SU-DHL-6 (cell line): ENCODE data around the gene CDK13.

Source experiments
- H2AFZ ChIP-seq: fragments of 200-600 bp; sonication (generic); 2 replicates; pipeline ENCODE4 v1.6.1; 2014; ENCODE audit warnings: low read depth, mild to moderate bottlenecking, moderate library complexity, mixed read lengths, antibody characterized with exemption, low read length; ENCODE audit not compliant: severe bottlenecking
- H3F3A ChIP-seq: fragments of 200-600 bp; shearing (Covaris generic); 2 replicates; pipeline ENCODE4 v1.6.0; 2016; ENCODE audit warnings: antibody characterized with exemption, mild to moderate bottlenecking; ENCODE audit not compliant: insufficient read depth
- H3K27ac ChIP-seq: fragments of 200-600 bp; sonication (generic); 2 replicates; pipeline ENCODE4 v1.5.1; 2016; ENCODE audit warnings: low read depth, mild to moderate bottlenecking, low read length, moderate library complexity, mixed read lengths
- H3K27me3 ChIP-seq: fragments of 200-600 bp; sonication (generic), shearing (Covaris generic); 2 replicates; pipeline ENCODE4 v1.6.0; 2014; ENCODE audit warnings: mild to moderate bottlenecking, low read length
- H3K36me3 ChIP-seq: fragments of 200-600 bp; sonication (generic); 2 replicates; pipeline ENCODE4 v1.6.1; 2014; ENCODE audit warnings: mild to moderate bottlenecking, low read length, mixed read lengths
- H3K4me2 ChIP-seq: fragments of 300-600, 200-600 bp; shearing (Covaris generic), sonication (generic); 2 replicates; pipeline ENCODE4 v1.6.0; 2014; ENCODE audit warnings: low read length, low read depth, mild to moderate bottlenecking; ENCODE audit not compliant: poor library complexity, severe bottlenecking
- H3K4me3 ChIP-seq: fragments of 200-600 bp; sonication (generic); 2 replicates; pipeline ENCODE4 v1.5.1; 2014; ENCODE audit warnings: antibody characterized with exemption, low read length, mild to moderate bottlenecking, mixed read lengths; ENCODE audit not compliant: insufficient read depth, poor library complexity, severe bottlenecking
- H3K79me2 ChIP-seq: fragments of 200-600 bp; sonication (generic); 2 replicates; pipeline ENCODE4 v1.6.1; 2014; ENCODE audit warnings: mild to moderate bottlenecking, low read length, moderate library complexity; ENCODE audit not compliant: insufficient read depth
- H3K9ac ChIP-seq: fragments of 200-600 bp; sonication (generic); 2 replicates; pipeline ENCODE4 v1.7.0; 2014; ENCODE audit warnings: mild to moderate bottlenecking, low read length
- H3K9me2 ChIP-seq: fragments of 200-600 bp; sonication (generic); replicated peaks from 2 replicates; pipeline ENCODE4 v1.6.1; 2014; ENCODE audit warnings: low read length; ENCODE audit not compliant: insufficient read depth
- H3K9me3 ChIP-seq: fragments of 200-600 bp; sonication (generic); 2 replicates; pipeline ENCODE4 v1.6.1; 2014; ENCODE audit warnings: low read length, mixed read lengths; ENCODE audit not compliant: insufficient read depth
- H4K20me1 ChIP-seq: fragments of 200-600 bp; sonication (generic); 2 replicates; pipeline ENCODE4 v1.6.1; 2014; ENCODE audit warnings: low read depth, mild to moderate bottlenecking, antibody characterized with exemption, low read length, moderate library complexity, mixed read lengths
- EZH2phosphoT487 ChIP-seq: fragments of 200-600 bp; sonication (generic), shearing (Covaris generic); conservative IDR thresholded peaks from 2 replicates; pipeline ENCODE4 v1.6.1; 2018; ENCODE audit warnings: mild to moderate bottlenecking, antibody characterized with exemption, low read length, moderate library complexity, mixed read lengths
- TF ChIP-seq, protein P1 (sequence below): fragments of 200-600 bp; sonication (generic); IDR thresholded peaks from one replicate; pipeline ENCODE4 v1.5.1; 2017; ENCODE audit warnings: antibody characterized with exemption, mild to moderate bottlenecking, low read length, moderate library complexity; ENCODE audit not compliant: insufficient read depth, poor library complexity, severe bottlenecking

The CDK13 gene

DNA sequence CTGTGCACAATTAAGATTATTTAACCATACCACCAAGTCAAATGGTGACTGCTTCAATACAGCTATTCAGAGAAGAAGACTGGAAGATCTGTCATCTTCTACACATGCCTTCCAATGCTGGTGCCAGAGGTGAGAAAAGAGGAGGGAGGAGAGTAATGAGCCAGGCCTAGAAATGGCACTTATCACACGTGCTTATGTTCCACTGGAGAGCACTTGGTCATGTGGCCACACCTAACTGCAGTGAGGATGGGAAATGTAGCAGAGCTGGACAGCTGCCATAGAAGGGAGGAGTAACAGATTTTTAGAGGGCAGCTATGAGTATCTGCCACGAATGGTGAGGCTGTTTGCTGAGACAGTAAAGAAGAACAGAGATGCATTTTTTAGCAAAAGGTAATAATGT, 107.2 kb downstream of the CDK13 start:
- Histone ChIP-seq H3K4me2 (no peak overlapping the region), H3K9ac (no peak overlapping the region), H3K27ac (no peak overlapping the region), H4K20me1 (no peaks in the 10 kb centered on the region), H3K36me3 (no peaks in the 10 kb centered on the region), H3K27me3 (no peaks in the 10 kb centered on the region), H3K4me3 (no peak overlapping the region), H3F3A (0 out of 2 replicates have a peak, but pooled peaks cover 3% of the 10 kb centered on the region), H3K9me3 (no peaks in the 10 kb centered on the region), H2AFZ (no peak overlapping the region), H3K79me2 (no peaks in the 10 kb centered on the region), H3K9me2 (no peaks in the 10 kb centered on the region)
- TF ChIP-seq, protein P1, sequence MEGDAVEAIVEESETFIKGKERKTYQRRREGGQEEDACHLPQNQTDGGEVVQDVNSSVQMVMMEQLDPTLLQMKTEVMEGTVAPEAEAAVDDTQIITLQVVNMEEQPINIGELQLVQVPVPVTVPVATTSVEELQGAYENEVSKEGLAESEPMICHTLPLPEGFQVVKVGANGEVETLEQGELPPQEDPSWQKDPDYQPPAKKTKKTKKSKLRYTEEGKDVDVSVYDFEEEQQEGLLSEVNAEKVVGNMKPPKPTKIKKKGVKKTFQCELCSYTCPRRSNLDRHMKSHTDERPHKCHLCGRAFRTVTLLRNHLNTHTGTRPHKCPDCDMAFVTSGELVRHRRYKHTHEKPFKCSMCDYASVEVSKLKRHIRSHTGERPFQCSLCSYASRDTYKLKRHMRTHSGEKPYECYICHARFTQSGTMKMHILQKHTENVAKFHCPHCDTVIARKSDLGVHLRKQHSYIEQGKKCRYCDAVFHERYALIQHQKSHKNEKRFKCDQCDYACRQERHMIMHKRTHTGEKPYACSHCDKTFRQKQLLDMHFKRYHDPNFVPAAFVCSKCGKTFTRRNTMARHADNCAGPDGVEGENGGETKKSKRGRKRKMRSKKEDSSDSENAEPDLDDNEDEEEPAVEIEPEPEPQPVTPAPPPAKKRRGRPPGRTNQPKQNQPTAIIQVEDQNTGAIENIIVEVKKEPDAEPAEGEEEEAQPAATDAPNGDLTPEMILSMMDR = no peak
- TF ChIP-seq EZH2phosphoT487 = no peak

DNA sequence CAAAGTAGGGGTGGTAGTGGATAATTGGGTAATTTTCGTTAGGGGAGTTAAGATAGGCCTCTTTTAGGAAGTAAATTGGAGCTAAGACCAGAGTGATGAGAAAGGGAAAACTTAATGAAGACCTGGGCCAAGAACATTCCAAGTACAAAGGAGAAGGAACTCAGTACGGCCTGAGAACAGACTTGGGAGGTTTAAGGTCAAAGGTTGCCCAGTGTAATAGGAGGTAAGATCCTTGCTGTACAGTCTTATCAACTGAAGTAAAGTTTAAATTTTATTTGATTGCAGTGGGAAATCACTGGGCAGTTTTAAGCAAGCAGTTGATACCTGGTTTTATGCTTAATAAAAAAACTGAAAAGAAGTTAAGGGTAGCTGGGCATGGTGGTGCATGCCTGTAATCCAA, 108.0 kb downstream of the CDK13 start:
- peaks cover 5% of the 10 kb centered on the region for H3K36me3 ChIP-seq
- no peak overlapping the region for H3K4me2 ChIP-seq
- no peak overlapping the region for H3K27ac ChIP-seq

DNA sequence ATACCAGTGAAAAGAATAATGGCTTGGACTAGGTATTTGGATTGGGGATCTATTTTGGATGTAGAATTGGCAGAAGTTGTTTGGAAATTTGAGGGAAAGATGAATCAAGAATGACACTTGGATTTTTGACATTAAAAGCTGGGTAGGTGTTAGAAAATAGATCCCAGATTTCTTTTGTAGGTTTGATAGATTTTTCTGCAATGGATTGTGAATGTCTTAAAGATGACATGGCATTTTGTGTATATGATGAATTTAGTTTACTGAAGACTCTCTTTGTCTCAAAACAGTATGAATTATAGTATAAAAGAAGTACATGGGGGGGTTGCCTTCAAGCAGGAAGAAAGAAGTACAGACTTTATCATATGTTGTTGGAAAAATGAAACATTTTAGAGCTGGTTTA, 108.6 kb downstream of the CDK13 start:
- Histone ChIP-seq H3K36me3 (peaks cover 7% of the 10 kb centered on the region), H3K79me2 (no peaks in the 10 kb centered on the region), H3K9ac (no peak overlapping the region), H3F3A (0 out of 2 replicates have a peak, but pooled peaks cover 3% of the 10 kb centered on the region), H3K9me3 (no peaks in the 10 kb centered on the region), H3K27ac (no peak overlapping the region), H3K27me3 (no peaks in the 10 kb centered on the region), H3K4me2 (no peak overlapping the region), H4K20me1 (no peaks in the 10 kb centered on the region), H2AFZ (no peak overlapping the region), H3K9me2 (no peaks in the 10 kb centered on the region), H3K4me3 (no peak overlapping the region)
- TF ChIP-seq, protein P1 = no peak
- TF ChIP-seq EZH2phosphoT487 = no peak

More for the DNA sequence above, 108.0 kb downstream of the CDK13 start:
- no peaks in the 10 kb centered on the region for H3K27me3 ChIP-seq
- H2AFZ ChIP-seq = no peak overlapping the region
- H3K9me3 ChIP-seq = no peaks in the 10 kb centered on the region
- no peak overlapping the region for H3K9ac ChIP-seq
- 0 out of 2 replicates have a peak, but pooled peaks cover 3% of the 10 kb centered on the region for H3F3A ChIP-seq
- TF ChIP-seq EZH2phosphoT487 = no peak
- TF ChIP-seq, protein P1 = no peak
- H3K4me3 ChIP-seq = no peak overlapping the region
- H4K20me1 ChIP-seq = no peaks in the 10 kb centered on the region
- H3K79me2 ChIP-seq = no peaks in the 10 kb centered on the region
- H3K9me2 ChIP-seq = no peaks in the 10 kb centered on the region
